ENCODE data around the gene RSL24D1. TPM values are rescaled to one million over a fixed set of nuclear protein-coding genes. Genes with fewer than 3 reads are reported as not detected.

The RSL24D1 gene
- total and polyA plus RNA-seq, 2 of the 4 experiments (the other 2 are of a cell fraction), result 36.5 to 36.7 TPM

- no peaks in the 10 kb centered on the region for H4K20me1 ChIP-seq (ENCODE audit: insufficient read depth, low read length)
- TF ChIP-seq CEBPB (IDR thresholded peaks at IDR 0.05; ENCODE audit: low read depth, low read length) (no peak), MXI1 (IDR thresholded peaks at IDR 0.05; ENCODE audit: borderline replicate concordance, low read depth, low read length) (no peak)
- peaks cover 7% of the 10 kb centered on the region for H3K9me1 ChIP-seq (ENCODE audit: insufficient read depth, low read length)
- H2BK120ac ChIP-seq (ENCODE audit: low read depth, low read length), result peak overlapping the region; percentile 98
- peak overlapping the region; percentile 94; the same call in 2 of the 3 replicates for H2BK15ac ChIP-seq (ENCODE audit: low read depth, low read length)
- peak overlapping the region; percentile 96 for H3K14ac ChIP-seq (replicated peaks; ENCODE audit: low read depth, low read length)
- H3K4me3 ChIP-seq (ENCODE audit: insufficient read depth, low read depth, low read length), result no peak overlapping the region
- no peak overlapping the region for H2AK9ac ChIP-seq (replicated peaks; ENCODE audit: low read depth, low read length, poor library complexity)
- H4K5ac ChIP-seq (ENCODE audit: low read depth, low read length), result peak overlapping the region; percentile 98
- H3K18ac ChIP-seq (ENCODE audit: low read depth, low read length), result peak overlapping the region; percentile 98
- ChIA-PET POLR2A (ENCODE audit: unreplicated experiment) (interaction anchor here (0.5 kb wide), 1 partner anchor 125 kb away, joined by 5 read pairs; no protein-coding TSS in a partner anchor), CTCF (interaction anchor here (0.6 to 1.9 kb wide), 4 partner anchors 52 to 214 kb away, joined by 3 to 6 read pairs (median 4); no protein-coding TSS in a partner anchor)
- H3K4ac ChIP-seq (ENCODE audit: low read depth, low read length), result peak overlapping the region; percentile 98
- H4K8ac ChIP-seq (ENCODE audit: low read depth in 2 of 2, low read length in 2 of 2), result peak overlapping the region; percentile 0 to 97
- H3K27me3 ChIP-seq (ENCODE audit: control insufficient read depth, insufficient read depth, low read length), result no peaks in the 10 kb centered on the region
- H3K36me3 ChIP-seq (ENCODE audit: control insufficient read depth, insufficient read depth, low read length), result peaks cover 1% of the 10 kb centered on the region; the same call in 1 of the 2 replicates
- H3K56ac ChIP-seq (ENCODE audit: extremely low read depth, insufficient read depth, low read length), result peak overlapping the region; percentile 90
- peak overlapping the region; percentile 96 for H3K27ac ChIP-seq (ENCODE audit: insufficient read depth, low read length)
- peak overlapping the region; percentile 90; the same call in 1 of the 2 replicates for H3K23ac ChIP-seq (ENCODE audit: low read depth, low read length)
- peak overlapping the region; percentile 95 for H2BK20ac ChIP-seq (ENCODE audit: low read depth, low read length)
- peak overlapping the region; percentile 86 for H3K4me2 ChIP-seq (ENCODE audit: low read depth, low read length)
- H2AK5ac ChIP-seq (ENCODE audit: low read depth, low read length), result peak overlapping the region; percentile 91
- H4K91ac ChIP-seq (ENCODE audit: insufficient read depth, low read depth, low read length), result peak overlapping the region; percentile 98
- H3K9ac ChIP-seq (ENCODE audit: low read depth, low read length), result peak overlapping the region; percentile 70
- intact Hi-C loops (cut with micrococcal nuclease) (loop anchor here (1.0 to 5.0 kb wide), 3 partner anchors 24 to 70 kb away; partner anchors contain the start of gene RSL24D1), in situ Hi-C loops (cut with MboI; ENCODE audit: low sequenced_read_pairs) (loop anchor here (5.0 kb wide), 1 partner anchor 62 kb away; no protein-coding TSS in a partner anchor), dilution Hi-C loops (cut with HindIII; ENCODE audit: low sequenced_read_pairs, unreplicated experiment) (no loop called here)
- ATAC-seq (ENCODE audit: low read depth) (no peak; the same call in 1 of the 2 replicates), DNase-seq (no peak)
- no TSS peak for BruUV-seq (replicated peaks)
- 0 out of 4 replicates have a peak, but pooled peaks cover 0 to 4% of the 10 kb centered on the region in 2 experiments for H3K79me1 ChIP-seq (ENCODE audit: low read depth in 1 of 2, low read length in 2 of 2)
- H3K9me3 ChIP-seq (ENCODE audit: control insufficient read depth, insufficient read depth, low read length), result no peaks in the 10 kb centered on the region
- peak overlapping the region; percentile 93 for H2BK5ac ChIP-seq (ENCODE audit: low read depth, low read length, poor library complexity, severe bottlenecking)
- peaks cover 11% of the 10 kb centered on the region for H3K4me1 ChIP-seq (ENCODE audit: control insufficient read depth, insufficient read depth, low read length)
- peak overlapping the region; percentile 87 for H2AFZ ChIP-seq (replicated peaks; ENCODE audit: low read length, poor library complexity)
Measured at GRCh38 chr15:55220606-55221005, 23.9 kb upstream of the RSL24D1 start.

Data from IMR-90 (cell line).